Mesenchymal stem cell (in vitro differentiated cells and primary cell): ENCODE measurements around the gene CSTPP1.
"Not testable (repeated sequence)": the region's sequence is repeated elsewhere in the genome, so short reads cannot be mapped to it uniquely, and the experiment has no call there.

Experiments
- DNase-seq: peaks from one replicate; pipeline ENCODE4 v3.0.0-alpha.2; 2013
- H2AFZ ChIP-seq: one replicate; pipeline ENCODE4 v1.6.1; 2013; ENCODE audit warnings: low read depth, mild to moderate bottlenecking, control low read depth, inconsistent platforms, low read length, moderate library complexity
- H2AK5ac ChIP-seq: 2 replicates; pipeline ENCODE4 v1.6.1; 2013; ENCODE audit warnings: low read length, moderate library complexity, mild to moderate bottlenecking, inconsistent platforms; ENCODE audit not compliant: severe bottlenecking
- H2BK120ac ChIP-seq: one replicate; pipeline ENCODE4 v1.6.1; 2013; ENCODE audit warnings: low read depth, mild to moderate bottlenecking, inconsistent platforms, low read length, moderate library complexity
- H2BK12ac ChIP-seq, 2 experiments: one replicate each; pipeline ENCODE4 v1.6.1; 2013; ENCODE audit warnings: inconsistent platforms in 2 of 2, low read length in 2 of 2, mild to moderate bottlenecking in 2 of 2, moderate library complexity in 2 of 2, control low read depth in 1 of 2
- H2BK15ac ChIP-seq: one replicate; pipeline ENCODE4 v1.6.1; 2013; ENCODE audit warnings: mild to moderate bottlenecking, low read depth, inconsistent platforms; ENCODE audit not compliant: poor library complexity, severe bottlenecking
- H2BK5ac ChIP-seq: 2 replicates; pipeline ENCODE4 v1.6.1; 2013; ENCODE audit warnings: low read depth, mild to moderate bottlenecking, low read length, control low read depth, inconsistent platforms; ENCODE audit not compliant: poor library complexity, severe bottlenecking
- H3K14ac ChIP-seq, 2 experiments: one replicate each; pipeline ENCODE4 v1.6.1; 2013; ENCODE audit warnings: inconsistent platforms in 2 of 2, low read length in 2 of 2, control low read depth in 1 of 2, mild to moderate bottlenecking in 1 of 2, moderate library complexity in 1 of 2
- H3K18ac ChIP-seq, 2 experiments: one replicate each; pipeline ENCODE4 v1.6.1; 2013; ENCODE audit warnings: inconsistent platforms in 2 of 2, low read length in 2 of 2, control low read depth in 1 of 2, low read depth in 1 of 2, mild to moderate bottlenecking in 1 of 2
- H3K23ac ChIP-seq, 2 experiments: one replicate each; pipeline ENCODE4 v1.6.1; 2013; ENCODE audit warnings: inconsistent platforms in 2 of 2, low read length in 2 of 2, mild to moderate bottlenecking in 2 of 2, moderate library complexity in 2 of 2, control low read depth in 1 of 2
- H3K27ac ChIP-seq: 2 replicates; pipeline ENCODE4 v1.5.1; 2013; ENCODE audit warnings: mild to moderate bottlenecking, moderate library complexity, low read length, control low read depth, inconsistent platforms; ENCODE audit not compliant: poor library complexity, severe bottlenecking
- H3K27me3 ChIP-seq, 2 experiments: 2 replicates each; pipeline versions ENCODE4 v1.6.1 to v1.7.0; 2013; ENCODE audit warnings: low read length in 2 of 2, mild to moderate bottlenecking in 2 of 2, moderate library complexity in 2 of 2, control low read depth in 1 of 2, inconsistent platforms in 1 of 2; ENCODE audit not compliant: control insufficient read depth in 1 of 2, insufficient read depth in 1 of 2
- H3K36me3 ChIP-seq, 2 experiments: 2 replicates each; pipeline versions ENCODE4 v1.6.1 to v1.7.0; 2013; ENCODE audit warnings: low read length in 2 of 2, control low read depth in 1 of 2, inconsistent platforms in 1 of 2, low read depth in 1 of 2, mild to moderate bottlenecking in 1 of 2; ENCODE audit not compliant: insufficient read depth in 2 of 2, control insufficient read depth in 1 of 2
- H3K4ac ChIP-seq, 2 experiments: one replicate each; pipeline ENCODE4 v1.6.1; 2013; ENCODE audit warnings: inconsistent platforms in 2 of 2, low read length in 2 of 2, mild to moderate bottlenecking in 2 of 2, moderate library complexity in 2 of 2, control low read depth in 1 of 2, low read depth in 1 of 2
- H3K4me1 ChIP-seq: 2 replicates; pipeline ENCODE4 v1.6.1; 2013; ENCODE audit warnings: low read depth, low read length, control low read depth; ENCODE audit not compliant: control insufficient read depth, insufficient read depth
- H3K4me2 ChIP-seq: 2 replicates; pipeline ENCODE4 v1.6.1; 2013; ENCODE audit warnings: low read length, mild to moderate bottlenecking, inconsistent platforms; ENCODE audit not compliant: poor library complexity, severe bottlenecking
- H3K4me3 ChIP-seq, 2 experiments: 2 replicates each; pipeline versions ENCODE4 v1.5.1 to v1.7.0; 2013; ENCODE audit warnings: low read length in 2 of 2, mild to moderate bottlenecking in 2 of 2, control low read depth in 1 of 2, low read depth in 1 of 2; ENCODE audit not compliant: insufficient read depth in 1 of 2
- H3K79me1 ChIP-seq: replicated peaks from 2 replicates; pipeline ENCODE4 v1.6.1; 2013; ENCODE audit warnings: mild to moderate bottlenecking, control low read depth, low read length, inconsistent platforms; ENCODE audit not compliant: poor library complexity, severe bottlenecking
- H3K9ac ChIP-seq: 2 replicates; pipeline ENCODE4 v1.7.0; 2013; ENCODE audit warnings: mild to moderate bottlenecking, low read length, moderate library complexity
- H3K9me3 ChIP-seq: 2 replicates; pipeline ENCODE4 v1.7.0; 2013; ENCODE audit warnings: mild to moderate bottlenecking, low read length; ENCODE audit not compliant: control insufficient read depth
- H4K8ac ChIP-seq: one replicate; pipeline ENCODE4 v1.6.1; 2013; ENCODE audit warnings: inconsistent platforms, mild to moderate bottlenecking, low read length, moderate library complexity
- H4K91ac ChIP-seq: one replicate; pipeline ENCODE4 v1.6.1; 2013; ENCODE audit warnings: mild to moderate bottlenecking, low read length, inconsistent platforms
- WGBS: methylation state at CpG from one replicate; pipeline ENCODE4 v1.1.7; 2013; ENCODE audit warnings: mixed read lengths; 5-methylcytosine and 5-hydroxymethylcytosine counted together

Gene CSTPP1

DNA sequence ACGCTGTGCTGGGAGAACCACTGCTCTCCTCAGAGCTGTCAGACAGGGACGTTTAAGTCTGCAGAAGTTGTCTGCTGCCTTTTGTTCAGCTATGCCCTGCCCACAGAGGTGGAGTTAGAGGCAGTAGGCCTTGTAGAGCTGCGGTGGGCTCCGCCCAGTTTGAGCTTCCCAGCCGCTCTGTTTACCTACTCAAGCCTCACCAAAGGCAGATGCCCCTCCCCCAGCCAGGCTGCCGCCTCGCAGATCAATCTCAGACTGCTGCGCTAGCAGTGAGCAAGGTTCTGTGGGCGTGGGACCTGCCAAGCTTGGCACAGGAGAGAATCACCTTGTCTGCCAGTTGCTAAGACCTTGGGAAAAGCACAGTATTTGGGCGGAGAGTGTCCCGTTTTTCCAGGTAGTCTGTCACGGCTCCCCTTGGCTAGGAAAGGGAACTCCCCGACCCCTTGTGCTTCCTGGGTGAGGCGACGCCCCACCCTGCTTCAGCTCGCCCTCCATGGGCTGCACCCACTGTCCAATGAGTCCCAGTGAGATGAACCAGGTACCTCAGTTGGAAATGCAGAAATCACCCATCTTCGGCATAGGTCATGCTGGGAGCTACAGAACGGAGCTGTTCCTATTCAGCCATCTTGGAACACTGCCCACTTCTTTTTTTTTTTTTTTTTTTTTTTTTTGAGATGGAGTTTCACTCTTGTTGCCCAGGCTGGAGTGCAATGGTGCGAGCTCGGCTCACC is 182.6 kb downstream of the CSTPP1 start:
- not testable (repeated sequence) for H3K36me3 ChIP-seq

GRCh38 chr11:47121056-47121455 is 184.5 kb downstream of the CSTPP1 start:
- Histone ChIP-seq H3K4me3 (no peak overlapping the region), H2BK120ac (no peak overlapping the region), H2BK15ac (no peak overlapping the region), H3K9me3 (no peaks in the 10 kb centered on the region), H2AK5ac (no peak overlapping the region), H3K27me3 (no peaks in the 10 kb centered on the region), H3K4ac (no peak overlapping the region), H4K8ac (no peak overlapping the region), H3K23ac (no peak overlapping the region), H3K4me2 (no peak overlapping the region), H2AFZ (no peak overlapping the region), H3K27ac (no peak overlapping the region), H3K18ac (no peak overlapping the region), H3K9ac (no peak overlapping the region), H4K91ac (no peak overlapping the region), H3K79me1 (peaks cover 3% of the 10 kb centered on the region), H3K14ac (no peak overlapping the region), H2BK5ac (no peak overlapping the region), H3K36me3 (peaks cover 0 to 6% of the 10 kb centered on the region in 2 experiments), H3K4me1 (no peaks in the 10 kb centered on the region), H2BK12ac (no peak overlapping the region)
- WGBS, result 88% methylated on average over 2 of the region's 2 CpGs
- no peak for DNase-seq

More for the DNA sequence above, 182.6 kb downstream of the CSTPP1 start:
- not testable (repeated sequence) for H3K27ac ChIP-seq, DNase-seq, H2BK120ac ChIP-seq, H4K91ac ChIP-seq, H2AFZ ChIP-seq, H3K4ac ChIP-seq, H3K14ac ChIP-seq, H3K4me3 ChIP-seq, H2AK5ac ChIP-seq, H2BK5ac ChIP-seq, H3K23ac ChIP-seq, H2BK15ac ChIP-seq, H3K79me1 ChIP-seq, H4K8ac ChIP-seq, H3K9me3 ChIP-seq, H3K4me2 ChIP-seq, H3K27me3 ChIP-seq, H3K4me1 ChIP-seq, H3K9ac ChIP-seq, H2BK12ac ChIP-seq, H3K18ac ChIP-seq
- 82% methylated on average over 16 of the region's 20 CpGs for WGBS

DNA sequence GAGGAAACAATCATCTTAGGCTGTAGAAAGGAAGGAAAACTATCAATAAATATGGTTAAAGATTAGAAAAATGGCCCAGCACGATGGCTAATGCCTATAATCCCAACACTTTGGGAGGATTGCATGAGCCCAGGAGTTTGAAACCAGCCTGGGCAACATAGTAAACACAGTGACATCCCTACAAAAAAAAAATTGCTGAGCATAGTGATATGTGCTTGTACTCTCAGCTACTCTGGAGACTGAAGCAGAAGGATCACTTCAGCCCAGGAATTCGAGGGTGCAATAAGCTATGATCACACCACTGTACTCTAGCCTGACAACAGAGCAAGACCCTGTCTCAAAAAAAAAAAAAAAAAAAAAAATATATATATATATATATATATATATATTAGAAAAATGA is 185.2 kb downstream of the CSTPP1 start:
- H3K9ac ChIP-seq, result no peak overlapping the region
- no peak overlapping the region for H4K8ac ChIP-seq
- H2AFZ ChIP-seq, result no peak overlapping the region
- H3K4ac ChIP-seq, result no peak overlapping the region
- H3K79me1 ChIP-seq, result peaks cover 3% of the 10 kb centered on the region
- H3K27me3 ChIP-seq, result no peaks in the 10 kb centered on the region
- H3K36me3 ChIP-seq, result peaks cover 0 to 6% of the 10 kb centered on the region in 2 experiments
- no peak overlapping the region for H2BK15ac ChIP-seq
- no peak overlapping the region for H2BK120ac ChIP-seq
- no peak for DNase-seq
- H4K91ac ChIP-seq, result no peak overlapping the region
- no peak overlapping the region for H3K14ac ChIP-seq
- no peaks in the 10 kb centered on the region for H3K9me3 ChIP-seq
- no peak overlapping the region for H3K4me3 ChIP-seq
- no peak overlapping the region for H3K27ac ChIP-seq
- no peak overlapping the region for H2BK12ac ChIP-seq
- no peak overlapping the region for H2AK5ac ChIP-seq
- no peak overlapping the region for H3K23ac ChIP-seq
- H3K18ac ChIP-seq, result no peak overlapping the region
- no peaks in the 10 kb centered on the region for H3K4me1 ChIP-seq
- 100% methylated on average over 1 of the region's 2 CpGs for WGBS
- H2BK5ac ChIP-seq, result no peak overlapping the region
- no peak overlapping the region for H3K4me2 ChIP-seq

DNA sequence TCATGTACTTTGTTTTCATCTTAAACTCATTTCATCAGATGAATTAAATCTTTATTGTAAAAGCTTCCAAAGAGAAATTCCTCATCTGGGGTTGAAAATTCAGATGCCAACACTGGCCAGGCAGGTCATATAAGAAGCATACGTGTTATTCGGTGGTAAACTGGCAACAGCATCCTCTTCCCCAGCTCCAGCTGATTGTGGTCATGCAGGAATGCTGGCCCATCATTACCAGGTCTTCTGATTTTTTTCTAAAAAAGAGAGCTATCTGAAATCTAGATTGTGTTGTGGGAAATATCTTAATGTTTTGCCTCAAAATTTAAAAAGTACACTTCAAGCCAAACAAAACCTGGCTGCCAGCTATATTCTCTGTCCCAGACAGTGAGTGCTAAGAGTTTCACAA is 186.5 kb downstream of the CSTPP1 start:
- 93% methylated on average over 2 of the region's 2 CpGs for WGBS

More for the DNA sequence above, 186.5 kb downstream of the CSTPP1 start:
- Histone ChIP-seq H3K4ac (no peak overlapping the region), H2BK5ac (no peak overlapping the region), H2AFZ (no peak overlapping the region), H3K9me3 (no peaks in the 10 kb centered on the region), H3K79me1 (peaks cover 3% of the 10 kb centered on the region), H3K27me3 (no peaks in the 10 kb centered on the region), H3K4me1 (no peaks in the 10 kb centered on the region), H3K14ac (no peak overlapping the region), H2BK120ac (no peak overlapping the region), H3K23ac (no peak overlapping the region), H4K91ac (no peak overlapping the region), H4K8ac (no peak overlapping the region), H3K4me2 (no peak overlapping the region), H2AK5ac (no peak overlapping the region), H3K4me3 (no peak overlapping the region), H3K9ac (no peak overlapping the region), H3K27ac (no peak overlapping the region), H2BK15ac (no peak overlapping the region), H3K36me3 (peaks cover 0 to 6% of the 10 kb centered on the region in 2 experiments), H3K18ac (no peak overlapping the region), H2BK12ac (no peak overlapping the region)
- no peak for DNase-seq
